ENCODE results near the gene SYNGR4.

Gene SYNGR4

GRCh38 chr19:48397263-48398101 is 33.3 kb downstream of the SYNGR4 start:
- DNase-seq: no peak

GRCh38 chr19:48398102-48398374 is 33.9 kb downstream of the SYNGR4 start:
- DNase-seq: no peak

GRCh38 chr19:48398375-48399235 is 34.4 kb downstream of the SYNGR4 start:
- DNase-seq: peak; percentile 32

GRCh38 chr19:48400018-48400742 is 36.0 kb downstream of the SYNGR4 start:
- no peak for DNase-seq

- DNase-seq: no peak
Measured at GRCh38 chr19:48401287-48401686, 37.1 kb downstream of the SYNGR4 start.

- no peak for DNase-seq
Measured at GRCh38 chr19:48403606-48404005, 39.4 kb downstream of the SYNGR4 start.

- DNase-seq: no peak
Measured at GRCh38 chr19:48405010-48405659, 41.0 kb downstream of the SYNGR4 start.

- no peak for DNase-seq
Measured at GRCh38 chr19:48405850-48406249, 41.7 kb downstream of the SYNGR4 start.

- no peak for DNase-seq
Measured at GRCh38 chr19:48413879-48414587, 49.9 kb downstream of the SYNGR4 start.

GRCh38 chr19:48415395-48415794 is 51.2 kb downstream of the SYNGR4 start:
- no peak for DNase-seq

- DNase-seq: no peak
Measured at GRCh38 chr19:48415806-48416221, 51.6 kb downstream of the SYNGR4 start.

- DNase-seq: no peak
Measured at GRCh38 chr19:48417421-48417820, 53.3 kb downstream of the SYNGR4 start.

GRCh38 chr19:48418317-48419064 is 54.3 kb downstream of the SYNGR4 start:
- no peak for DNase-seq

- DNase-seq: no peak
Measured at GRCh38 chr19:48419158-48419920, 55.2 kb downstream of the SYNGR4 start.

GRCh38 chr19:48421548-48421947 is 57.4 kb downstream of the SYNGR4 start:
- DNase-seq: no peak

GRCh38 chr19:48424694-48425219 is 60.6 kb downstream of the SYNGR4 start:
- no peak for DNase-seq

Measured in DMS79 (cell line).